HCT116 (cell line): Measurements from ENCODE around the gene TBX15. TPM values are rescaled to one million over a fixed set of nuclear protein-coding genes. Genes with fewer than 3 reads are reported as not detected.

Source experiments
- ATAC-seq: fragments of 200-7000 bp; cut with Tn5 transposase; 2 replicates; pipeline ENCODE4 v1.9.1; 2020; ENCODE audit warnings: mild to moderate bottlenecking, moderate library complexity
- BruUV-seq: library from RNA; stranded (reverse); fragments of 400-500 nt; replicated peaks from 2 replicates; lab custom pipeline; 2021; lab: Mats Ljungman, UMichigan
- CTCF ChIA-PET: fragments of 300-600 bp; sonication (Branson Sonifier 250); formaldehyde crosslinking; loops from one replicate; lab custom pipeline; 2021; ENCODE audit warnings: antibody characterized with exemption; lab: Charles Lee
- POLR2A ChIA-PET: fragments of 300-600, 350-600 bp; sonication (Branson Sonifier 250); formaldehyde crosslinking; loops from one replicate; lab custom pipeline; 2021; ENCODE audit warnings: antibody characterized with exemption; lab: Charles Lee
- RAD21 ChIA-PET, 2 experiments: fragments of 300-600 bp; sonication (Branson Sonifier 250); formaldehyde crosslinking; loops; one replicate each; lab custom pipeline; 2023; ENCODE audit warnings: low total read pairs in 2 of 2; ENCODE audit not compliant: uncharacterized antibody in 2 of 2, unreplicated experiment in 2 of 2, low non-redundant PET in 1 of 2; lab: Charles Lee
- DNase-seq: peaks from one replicate; pipeline ENCODE4 v3.0.0-alpha.2; 2010; ENCODE audit warnings: low read depth, low spot score
- H2AFZ ChIP-seq: fragments of 200-600 bp; shearing (Covaris generic), sonication (generic); 2 replicates; pipeline ENCODE4 v1.6.1; 2017; ENCODE audit warnings: low read depth, mixed run types, mixed read lengths, antibody characterized with exemption, low read length; ENCODE audit not compliant: poor library complexity, severe bottlenecking
- H3K27ac ChIP-seq: 2 replicates; pipeline ENCODE4 v1.5.1; 2012; ENCODE audit warnings: low read depth, low read length
- H3K27me3 ChIP-seq: fragments of 200-600 bp; sonication (generic); 2 replicates; pipeline ENCODE4 v1.6.1; 2016; ENCODE audit warnings: mixed run types, low read length, mixed read lengths; ENCODE audit not compliant: insufficient read depth
- H3K36me3 ChIP-seq, 2 experiments: fragments of 200-500 bp in 1 of 2; fragments of 200-600 bp in 1 of 2; sonication (Bioruptor generic) in 1 of 2; sonication (generic) in 1 of 2; 2 replicates each; pipeline versions ENCODE4 v1.5.1 to v1.6.1; 2014 to 2016; ENCODE audit warnings: low read length in 2 of 2, inconsistent platforms in 1 of 2, mixed read lengths in 1 of 2, mixed run types in 1 of 2; ENCODE audit not compliant: insufficient read depth in 2 of 2, control insufficient read depth in 1 of 2
- H3K4me1 ChIP-seq, 2 experiments: fragments of 200-600 bp in 1 of 2; sonication (generic) in 1 of 2; 2 replicates each; pipeline versions ENCODE4 v1.5.1 to v1.6.1; 2012 to 2017; ENCODE audit warnings: low read length in 2 of 2, inconsistent platforms in 1 of 2, mild to moderate bottlenecking in 1 of 2, mixed read lengths in 1 of 2, mixed run types in 1 of 2, moderate library complexity in 1 of 2; ENCODE audit not compliant: insufficient read depth in 2 of 2, control insufficient read depth in 1 of 2
- H3K4me2 ChIP-seq: fragments of 200-600 bp; sonication (generic); 2 replicates; pipeline ENCODE4 v1.6.1; 2017; ENCODE audit warnings: mixed run types, low read length, mixed read lengths
- H3K4me3 ChIP-seq, 2 experiments: fragments of 200-600 bp in 1 of 2; sonication (generic) in 1 of 2; replicated peaks in 1 of 2; 2 replicates each; pipeline ENCODE4 v1.5.1; 2011 to 2016; ENCODE audit warnings: low read length in 2 of 2, control low read depth in 1 of 2, low read depth in 1 of 2, mild to moderate bottlenecking in 1 of 2, mixed read lengths in 1 of 2, mixed run types in 1 of 2
- H3K79me2 ChIP-seq: fragments of 200-600 bp; sonication (generic); 2 replicates; pipeline ENCODE4 v1.6.1; 2017; ENCODE audit warnings: mild to moderate bottlenecking, mixed run types, low read length, moderate library complexity, mixed read lengths; ENCODE audit not compliant: insufficient read depth
- H3K9ac ChIP-seq: fragments of 200-600 bp; sonication (generic); 2 replicates; pipeline ENCODE4 v1.6.1; 2016; ENCODE audit warnings: low read length, mixed read lengths
- H3K9me2 ChIP-seq: fragments of 200-600 bp; sonication (generic), shearing (Covaris generic); 2 replicates; pipeline ENCODE4 v1.6.1; 2017; ENCODE audit warnings: mixed run types, mild to moderate bottlenecking, moderate library complexity; ENCODE audit not compliant: insufficient read depth
- H3K9me3 ChIP-seq, 2 experiments: fragments of 200-500 bp in 1 of 2; fragments of 200-600 bp in 1 of 2; sonication (Bioruptor generic) in 1 of 2; sonication (generic) in 1 of 2; 2 replicates each; pipeline ENCODE4 v1.6.1; 2014 to 2017; ENCODE audit warnings: low read length in 2 of 2, mixed read lengths in 2 of 2, inconsistent platforms in 1 of 2, low read depth in 1 of 2, mild to moderate bottlenecking in 1 of 2, mixed run types in 1 of 2, moderate library complexity in 1 of 2; ENCODE audit not compliant: control insufficient read depth in 1 of 2, insufficient read depth in 1 of 2
- H4K20me1 ChIP-seq: fragments of 200-600 bp; sonication (generic), shearing (Covaris generic); 2 replicates; pipeline ENCODE4 v1.6.1; 2017; ENCODE audit warnings: mixed run types, mild to moderate bottlenecking, moderate library complexity; ENCODE audit not compliant: insufficient read depth
- ATF3 ChIP-seq: IDR thresholded peaks from 2 replicates; pipeline ENCODE4 v1.6.1; 2012
- ELF1 ChIP-seq: IDR thresholded peaks from 2 replicates; pipeline ENCODE4 v1.6.1; 2012; ENCODE audit warnings: low read depth, borderline replicate concordance
- EZH2 ChIP-seq: fragments of 200-600 bp; sonication (generic); IDR thresholded peaks from 2 replicates; pipeline ENCODE4 v1.6.1; 2017; ENCODE audit warnings: antibody characterized with exemption, mixed run types
- EZH2phosphoT487 ChIP-seq: fragments of 200-600 bp; IDR thresholded peaks from 2 replicates; pipeline ENCODE4 v1.6.1; 2018; ENCODE audit warnings: antibody characterized with exemption, borderline replicate concordance
- FOSL1 ChIP-seq: IDR thresholded peaks from 2 replicates; pipeline ENCODE4 v1.6.1; 2012; ENCODE audit warnings: low read depth
- JUND ChIP-seq: IDR thresholded peaks from 2 replicates; pipeline ENCODE4 v1.6.1; 2012
- POLR2A ChIP-seq: IDR thresholded peaks from 2 replicates; pipeline ENCODE4 v1.7.0; 2011; ENCODE audit warnings: borderline replicate concordance; ENCODE audit not compliant: insufficient read depth, insufficient read length; ENCODE audit errors: extremely low read depth
- POLR2AphosphoS5 ChIP-seq: IDR thresholded peaks from 2 replicates; pipeline ENCODE4 v1.6.1; 2011; ENCODE audit warnings: mild to moderate bottlenecking, low read depth, low read length, moderate library complexity
- RAD21 ChIP-seq: IDR thresholded peaks from 2 replicates; pipeline ENCODE4 v1.6.1; 2012; ENCODE audit warnings: low read depth, mild to moderate bottlenecking
- REST ChIP-seq: IDR thresholded peaks from 2 replicates; pipeline ENCODE4 v1.6.1; 2012; ENCODE audit warnings: low read depth
- TCF7L2 ChIP-seq: IDR thresholded peaks from 2 replicates; pipeline ENCODE4 v1.7.0; 2011; ENCODE audit warnings: borderline replicate concordance, inconsistent platforms; ENCODE audit not compliant: insufficient read depth, insufficient read length; ENCODE audit errors: extremely low read depth
- ZFX ChIP-seq: fragments of 450-650 bp; IDR thresholded peaks from 2 replicates; pipeline ENCODE4 v1.6.1; 2017
- intact Hi-C: fragments of 100-400 bp; cut with micrococcal nuclease; formaldehyde crosslinking; loops from 2 replicates; pipeline ENCODE4 v1.10.0; 2022
- total RNA-seq: library from RNA; stranded (reverse); gene quantifications from one replicate; pipeline ENCODE4 v1.2.1, GENCODE V29; 2021; ENCODE audit not compliant: unreplicated experiment
- TF ChIP-seq, protein P1 (sequence below), 3 experiments: fragments of 200-600 bp in 1 of 3; sonication (generic) in 1 of 3; IDR thresholded peaks in 2 of 3; conservative IDR thresholded peaks in 1 of 3; 2 replicates each; pipeline ENCODE4 v1.5.1; 2012 to 2017; ENCODE audit warnings: low read depth in 2 of 3, low read length in 2 of 3, antibody characterized with exemption in 1 of 3, borderline replicate concordance in 1 of 3, control low read depth in 1 of 3, mild to moderate bottlenecking in 1 of 3, mixed read lengths in 1 of 3, mixed run types in 1 of 3, moderate library complexity in 1 of 3; ENCODE audit not compliant: insufficient read depth in 1 of 3
- TF ChIP-seq, protein P2 (sequence below): IDR thresholded peaks from 2 replicates; pipeline ENCODE4 v1.6.1; 2011; ENCODE audit warnings: mild to moderate bottlenecking, low read length, moderate library complexity; ENCODE audit not compliant: insufficient replicate concordance; ENCODE audit errors: extremely low read depth

The TBX15 gene
- total RNA-seq, 1 experiment from 2014 or later, result not detected

- ATAC-seq (no peak), DNase-seq (no peak)
- BruUV-seq, result no TSS peak
- Histone ChIP-seq H3K4me1 (no peaks in the 10 kb centered on the region), H3K79me2 (no peaks in the 10 kb centered on the region), H3K4me2 (no peak overlapping the region), H3K27ac (no peak overlapping the region), H2AFZ (no peak overlapping the region), H3K9me2 (no peaks in the 10 kb centered on the region), H4K20me1 (no peaks in the 10 kb centered on the region), H3K4me3 (no peak overlapping the region), H3K36me3 (no peaks in the 10 kb centered on the region), H3K27me3 (no peaks in the 10 kb centered on the region), H3K9ac (no peak overlapping the region), H3K9me3 (no peaks in the 10 kb centered on the region)
- RAD21 ChIA-PET, result no interaction called here
- intact Hi-C loops, result no loop called here
- CTCF ChIA-PET, result no interaction called here
- POLR2A ChIA-PET, result no interaction called here
- no peak for TF ChIP-seq ATF3
- TF ChIP-seq, protein P1, sequence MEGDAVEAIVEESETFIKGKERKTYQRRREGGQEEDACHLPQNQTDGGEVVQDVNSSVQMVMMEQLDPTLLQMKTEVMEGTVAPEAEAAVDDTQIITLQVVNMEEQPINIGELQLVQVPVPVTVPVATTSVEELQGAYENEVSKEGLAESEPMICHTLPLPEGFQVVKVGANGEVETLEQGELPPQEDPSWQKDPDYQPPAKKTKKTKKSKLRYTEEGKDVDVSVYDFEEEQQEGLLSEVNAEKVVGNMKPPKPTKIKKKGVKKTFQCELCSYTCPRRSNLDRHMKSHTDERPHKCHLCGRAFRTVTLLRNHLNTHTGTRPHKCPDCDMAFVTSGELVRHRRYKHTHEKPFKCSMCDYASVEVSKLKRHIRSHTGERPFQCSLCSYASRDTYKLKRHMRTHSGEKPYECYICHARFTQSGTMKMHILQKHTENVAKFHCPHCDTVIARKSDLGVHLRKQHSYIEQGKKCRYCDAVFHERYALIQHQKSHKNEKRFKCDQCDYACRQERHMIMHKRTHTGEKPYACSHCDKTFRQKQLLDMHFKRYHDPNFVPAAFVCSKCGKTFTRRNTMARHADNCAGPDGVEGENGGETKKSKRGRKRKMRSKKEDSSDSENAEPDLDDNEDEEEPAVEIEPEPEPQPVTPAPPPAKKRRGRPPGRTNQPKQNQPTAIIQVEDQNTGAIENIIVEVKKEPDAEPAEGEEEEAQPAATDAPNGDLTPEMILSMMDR (IDR thresholded peaks at IDR 0.05 in 2 of 3, conservative IDR thresholded peaks at IDR 0.05 in 1 of 3; ENCODE audit: borderline replicate concordance in 1 of 3, insufficient read depth in 1 of 3, low read depth in 2 of 3, low read length in 2 of 3), result no peak
- no peak for TF ChIP-seq RAD21
- no peak for TF ChIP-seq POLR2AphosphoS5
- no peak for TF ChIP-seq FOSL1
- no peak for TF ChIP-seq REST
- no peak for TF ChIP-seq EZH2
- no peak for TF ChIP-seq TCF7L2
- no peak for TF ChIP-seq POLR2A
- no peak for TF ChIP-seq ZFX
- no peak for TF ChIP-seq ELF1
- TF ChIP-seq, protein P2, sequence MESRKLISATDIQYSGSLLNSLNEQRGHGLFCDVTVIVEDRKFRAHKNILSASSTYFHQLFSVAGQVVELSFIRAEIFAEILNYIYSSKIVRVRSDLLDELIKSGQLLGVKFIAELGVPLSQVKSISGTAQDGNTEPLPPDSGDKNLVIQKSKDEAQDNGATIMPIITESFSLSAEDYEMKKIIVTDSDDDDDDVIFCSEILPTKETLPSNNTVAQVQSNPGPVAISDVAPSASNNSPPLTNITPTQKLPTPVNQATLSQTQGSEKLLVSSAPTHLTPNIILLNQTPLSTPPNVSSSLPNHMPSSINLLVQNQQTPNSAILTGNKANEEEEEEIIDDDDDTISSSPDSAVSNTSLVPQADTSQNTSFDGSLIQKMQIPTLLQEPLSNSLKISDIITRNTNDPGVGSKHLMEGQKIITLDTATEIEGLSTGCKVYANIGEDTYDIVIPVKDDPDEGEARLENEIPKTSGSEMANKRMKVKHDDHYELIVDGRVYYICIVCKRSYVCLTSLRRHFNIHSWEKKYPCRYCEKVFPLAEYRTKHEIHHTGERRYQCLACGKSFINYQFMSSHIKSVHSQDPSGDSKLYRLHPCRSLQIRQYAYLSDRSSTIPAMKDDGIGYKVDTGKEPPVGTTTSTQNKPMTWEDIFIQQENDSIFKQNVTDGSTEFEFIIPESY, result no peak
- TF ChIP-seq JUND, result no peak
- TF ChIP-seq EZH2phosphoT487, result no peak
These were observed 91.7 kb downstream of the TBX15 start for GRCh38 chr1:118896416-118896815.
